Measurements from ENCODE around the gene CCL19.

- no peak for TF ChIP-seq POLR2A (IDR thresholded peaks at IDR 0.05; ENCODE audit: control extremely low read depth in 1 of 2, low read depth in 2 of 2, low read length in 2 of 2)
- TF ChIP-seq GTF2F1 (IDR thresholded peaks at IDR 0.05; ENCODE audit: borderline replicate concordance, low read depth, low read length) = no peak
- no peak for TF ChIP-seq RNF2 (IDR thresholded peaks at IDR 0.05; ENCODE audit: borderline replicate concordance, low read depth, low read length, missing control alignments, poor library complexity, severe bottlenecking)
- no peak for TF ChIP-seq RAD21 (IDR thresholded peaks at IDR 0.05 in 1 of 2, conservative IDR thresholded peaks at IDR 0.05 in 1 of 2; ENCODE audit: low read depth in 2 of 2, low read length in 2 of 2)
- no peak for TF ChIP-seq GABPA (IDR thresholded peaks at IDR 0.05; ENCODE audit: borderline replicate concordance, insufficient read depth, low read length)
- TF ChIP-seq EZH2 (IDR thresholded peaks at IDR 0.05; ENCODE audit: low read depth, low read length, severe bottlenecking) = no peak
- TF ChIP-seq MAFK (IDR thresholded peaks at IDR 0.05; ENCODE audit: low read depth, low read length) = no peak
- TF ChIP-seq JUND (IDR thresholded peaks at IDR 0.05; ENCODE audit: low read length) = no peak
- TF ChIP-seq CTCF (IDR thresholded peaks at IDR 0.05; ENCODE audit: control extremely low read depth in 1 of 3, insufficient read depth in 1 of 3, low read depth in 1 of 3, low read length in 3 of 3) = no peak
- no peak for TF ChIP-seq BACH1 (IDR thresholded peaks at IDR 0.05; ENCODE audit: low read length)
Observed at GRCh38 chr9:34685591-34685990, 5.5 kb downstream of the CCL19 start.
